ENCODE results near the gene FAM47E. TPM values are rescaled to one million over a fixed set of nuclear protein-coding genes. Genes with fewer than 3 reads are reported as not detected.

FAM47E gene
- total and polyA plus RNA-seq, 4 donors = 0.85 to 2.5 (median 1.7) TPM

- H3K36me3 ChIP-seq (ENCODE audit: control insufficient read depth in 4 of 4, insufficient read depth in 3 of 4, low read depth in 1 of 4, low read length in 3 of 4) = peaks cover 0 to 10% (median 0%) of the 10 kb centered on the region in 4 donors
- no peak for TF ChIP-seq MAX (IDR thresholded peaks at IDR 0.05)
- no peak for TF ChIP-seq RXRA (IDR thresholded peaks at IDR 0.05)
- no peak for TF ChIP-seq SP1 (IDR thresholded peaks at IDR 0.05)
- no peak for TF ChIP-seq RAD21 (IDR thresholded peaks at IDR 0.05)
- TF ChIP-seq YY1 (IDR thresholded peaks at IDR 0.05) = no peak
- TF ChIP-seq NR2F2 (IDR thresholded peaks at IDR 0.05) = no peak
- no peak for TF ChIP-seq JUND (IDR thresholded peaks at IDR 0.05)
- TF ChIP-seq HNF4A (conservative IDR thresholded peaks at IDR 0.05) = peak in 1 of 2 donors; percentile 11
- H3K27me3 ChIP-seq (ENCODE audit: control insufficient read depth in 4 of 4, insufficient read depth in 4 of 4, low read length in 3 of 4) = no peaks in the 10 kb centered on the region
- 72% methylated on average over 7 of the region's 7 CpGs for WGBS
- no peak for DNase-seq (ENCODE audit: low spot score)
- H3K9me3 ChIP-seq (ENCODE audit: control insufficient read depth in 4 of 4, low read length in 3 of 4) = no peaks in the 10 kb centered on the region
- peak overlapping the region; percentile 84 to 95 for H3K27ac ChIP-seq (ENCODE audit: low read depth in 1 of 2, low read length in 2 of 2)
- H3K9ac ChIP-seq (ENCODE audit: low read depth in 1 of 2, low read length in 2 of 2) = peak overlapping the region; percentile 85 to 97
- H3K4me1 ChIP-seq (ENCODE audit: control insufficient read depth in 4 of 4, insufficient read depth in 4 of 4, low read length in 3 of 4) = peaks cover 2 to 39% (median 31%) of the 10 kb centered on the region in 4 donors
- peak overlapping the region; percentile 77 to 86 (median 85) for H3K4me3 ChIP-seq (ENCODE audit: low read depth in 1 of 3, low read length in 3 of 3)
Observed at GRCh38 chr4:76305033-76305687, 53.6 kb downstream of the FAM47E start.

GRCh38 chr4:76305971-76306881 lies 54.7 kb downstream of the FAM47E start, which contains the start of gene STBD1:
Gene STBD1, plus strand, starts transcription at chr4:76306733. Its CDS starts 37 bp downstream, at chr4:76306770.
- peak within 1 kb of the TSS; percentile 85 to 97 for H3K9ac ChIP-seq (ENCODE audit: low read depth in 1 of 2, low read length in 2 of 2)
- peak within 1 kb of the TSS; percentile 77 to 86 (median 85) for H3K4me3 ChIP-seq (ENCODE audit: low read depth in 1 of 3, low read length in 3 of 3)
- under 1% methylated on average over 85 of the region's 85 CpGs for WGBS
- peak; percentile 79 for DNase-seq (ENCODE audit: low spot score)
- H3K36me3 ChIP-seq (ENCODE audit: control insufficient read depth in 4 of 4, insufficient read depth in 3 of 4, low read depth in 1 of 4, low read length in 3 of 4) = peaks cover 0 to 10% (median 0%) of the 10 kb centered on the region in 4 donors
- no peaks in the 10 kb centered on the region for H3K27me3 ChIP-seq (ENCODE audit: control insufficient read depth in 4 of 4, insufficient read depth in 4 of 4, low read length in 3 of 4)
- TF ChIP-seq FOXA1 (IDR thresholded peaks at IDR 0.05) (peak; percentile 54), YY1 (IDR thresholded peaks at IDR 0.05) (peak; percentile 71), RAD21 (IDR thresholded peaks at IDR 0.05) (peak; percentile 34 to 50), ZBTB33 (IDR thresholded peaks at IDR 0.05) (peak; percentile 18), SP1 (IDR thresholded peaks at IDR 0.05) (peak; percentile 57), TAF1 (conservative IDR thresholded peaks at IDR 0.05) (peak; percentile 94), GABPA (IDR thresholded peaks at IDR 0.05 in 1 of 2, conservative IDR thresholded peaks at IDR 0.05 in 1 of 2) (peak in 1 of 2 donors; percentile 14), NR2F2 (IDR thresholded peaks at IDR 0.05) (no peak), MAX (IDR thresholded peaks at IDR 0.05) (no peak), REST (IDR thresholded peaks at IDR 0.05) (peak; percentile 88), JUND (IDR thresholded peaks at IDR 0.05) (peak in 1 of 2 donors; percentile 40), HNF4A (conservative IDR thresholded peaks at IDR 0.05) (peak; percentile 35 to 65), RXRA (IDR thresholded peaks at IDR 0.05) (peak; percentile 44 to 58)
- TF ChIP-seq, protein P1, sequence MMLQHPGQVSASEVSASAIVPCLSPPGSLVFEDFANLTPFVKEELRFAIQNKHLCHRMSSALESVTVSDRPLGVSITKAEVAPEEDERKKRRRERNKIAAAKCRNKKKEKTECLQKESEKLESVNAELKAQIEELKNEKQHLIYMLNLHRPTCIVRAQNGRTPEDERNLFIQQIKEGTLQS (IDR thresholded peaks at IDR 0.05) = no peak
- H3K27ac ChIP-seq (ENCODE audit: low read depth in 1 of 2, low read length in 2 of 2) = peak within 1 kb of the TSS; percentile 84 to 95
- no peaks in the 10 kb centered on the region for H3K9me3 ChIP-seq (ENCODE audit: control insufficient read depth in 4 of 4, low read length in 3 of 4)
- H3K4me1 ChIP-seq (ENCODE audit: control insufficient read depth in 4 of 4, insufficient read depth in 4 of 4, low read length in 3 of 4) = peaks cover 2 to 39% (median 31%) of the 10 kb centered on the region in 4 donors

Data from liver (tissue), 9 donors.